Measurements from ENCODE around the gene OCIAD2. TPM values are rescaled to one million over a fixed set of nuclear protein-coding genes. Genes with fewer than 3 reads are reported as not detected.

OCIAD2 gene
- total and polyA plus RNA-seq, 2 of the 4 experiments (the other 2 are of a cell fraction): 16.5 to 21.4 TPM

GRCh38 chr4:48949518-48950219, 43.1 kb upstream of the OCIAD2 start:
- dilution Hi-C loops (cut with HindIII; ENCODE audit: low sequenced_read_pairs, unreplicated experiment) (no loop called here), intact Hi-C loops (cut with micrococcal nuclease) (no loop called here), in situ Hi-C loops (cut with MboI; ENCODE audit: low sequenced_read_pairs) (loop anchor here (10.0 to 25.0 kb wide), 2 partner anchors 385 to 637 kb away; no protein-coding TSS in a partner anchor)
- Histone ChIP-seq H2BK120ac (ENCODE audit: low read depth, low read length) (no peak overlapping the region), H2BK5ac (ENCODE audit: low read depth, low read length, poor library complexity, severe bottlenecking) (no peak overlapping the region), H3K4me1 (ENCODE audit: control insufficient read depth, insufficient read depth, low read length) (no peaks in the 10 kb centered on the region), H3K9ac (ENCODE audit: low read depth, low read length) (no peak overlapping the region), H3K9me3 (ENCODE audit: control insufficient read depth, insufficient read depth, low read length) (no peaks in the 10 kb centered on the region), H3K14ac (replicated peaks; ENCODE audit: low read depth, low read length) (no peak overlapping the region), H3K4me3 (ENCODE audit: insufficient read depth, low read depth, low read length) (no peak overlapping the region), H4K8ac (ENCODE audit: low read depth in 2 of 2, low read length in 2 of 2) (no peak overlapping the region), H4K5ac (ENCODE audit: low read depth, low read length) (no peak overlapping the region), H2AK5ac (ENCODE audit: low read depth, low read length) (no peak overlapping the region), H2BK20ac (ENCODE audit: low read depth, low read length) (no peak overlapping the region), H2BK15ac (ENCODE audit: low read depth, low read length) (no peak overlapping the region), H4K20me1 (ENCODE audit: insufficient read depth, low read length) (no peaks in the 10 kb centered on the region), H2AK9ac (replicated peaks; ENCODE audit: low read depth, low read length, poor library complexity) (no peak overlapping the region), H3K27ac (ENCODE audit: insufficient read depth, low read length) (no peak overlapping the region), H3K4ac (ENCODE audit: low read depth, low read length) (no peak overlapping the region), H3K56ac (ENCODE audit: extremely low read depth, insufficient read depth, low read length) (no peak overlapping the region), H3K27me3 (ENCODE audit: control insufficient read depth, insufficient read depth, low read length) (no peaks in the 10 kb centered on the region; the same call in 1 of the 2 replicates), H2AFZ (replicated peaks; ENCODE audit: low read length, poor library complexity) (no peak overlapping the region), H4K91ac (ENCODE audit: insufficient read depth, low read depth, low read length) (no peak overlapping the region), H3K23ac (ENCODE audit: low read depth, low read length) (no peak overlapping the region), H3K18ac (ENCODE audit: low read depth, low read length) (no peak overlapping the region), H3K4me2 (ENCODE audit: low read depth, low read length) (no peak overlapping the region), H3K9me1 (ENCODE audit: insufficient read depth, low read length) (no peaks in the 10 kb centered on the region), H3K79me1 (ENCODE audit: low read depth in 1 of 2, low read length in 2 of 2) (no peaks in the 10 kb centered on the region), H3K36me3 (ENCODE audit: control insufficient read depth, insufficient read depth, low read length) (no peaks in the 10 kb centered on the region)
- DNase-seq (no peak), ATAC-seq (ENCODE audit: low read depth) (no peak)
- CTCF ChIA-PET: no interaction called here
- WGBS, 2 experiments (ENCODE audit: extremely low coverage in 2 of 2, insufficient read length in 1 of 2): 67% methylated on average over 1 of the region's 4 CpGs; no CpG with 5 or more reads in 1 of the 2 experiments
- no peak for TF ChIP-seq CHD1 (IDR thresholded peaks at IDR 0.05; ENCODE audit: low read depth, low read length)
- no TSS peak for BruUV-seq (replicated peaks)
- POLR2A ChIA-PET (ENCODE audit: unreplicated experiment): no interaction called here
